Astrocyte of the cerebellum (primary cell): ENCODE results near the gene RELB.
A peak's percentile ranks its signal among the peaks of the same experiment; 100 is the strongest.

Experiments
- DNase-seq: peaks from one replicate; pipeline ENCODE4 v3.0.0-alpha.2; 2011; ENCODE audit warnings: low read depth
- H3K4me3 ChIP-seq: 2 replicates; pipeline ENCODE4 v1.5.1; 2011; ENCODE audit warnings: mild to moderate bottlenecking, low read depth, low read length, moderate library complexity
- CTCF ChIP-seq: IDR thresholded peaks from 2 replicates; pipeline ENCODE4 v1.5.1; 2012; ENCODE audit warnings: low read length, low read depth, moderate library complexity, mild to moderate bottlenecking; ENCODE audit errors: missing control alignments
- in situ Hi-C: cut with HindIII; loops from 2 replicates; pipeline ENCODE4 v1.10.0; 2017; ENCODE audit warnings: low sequenced_read_pairs

Gene RELB

DNA sequence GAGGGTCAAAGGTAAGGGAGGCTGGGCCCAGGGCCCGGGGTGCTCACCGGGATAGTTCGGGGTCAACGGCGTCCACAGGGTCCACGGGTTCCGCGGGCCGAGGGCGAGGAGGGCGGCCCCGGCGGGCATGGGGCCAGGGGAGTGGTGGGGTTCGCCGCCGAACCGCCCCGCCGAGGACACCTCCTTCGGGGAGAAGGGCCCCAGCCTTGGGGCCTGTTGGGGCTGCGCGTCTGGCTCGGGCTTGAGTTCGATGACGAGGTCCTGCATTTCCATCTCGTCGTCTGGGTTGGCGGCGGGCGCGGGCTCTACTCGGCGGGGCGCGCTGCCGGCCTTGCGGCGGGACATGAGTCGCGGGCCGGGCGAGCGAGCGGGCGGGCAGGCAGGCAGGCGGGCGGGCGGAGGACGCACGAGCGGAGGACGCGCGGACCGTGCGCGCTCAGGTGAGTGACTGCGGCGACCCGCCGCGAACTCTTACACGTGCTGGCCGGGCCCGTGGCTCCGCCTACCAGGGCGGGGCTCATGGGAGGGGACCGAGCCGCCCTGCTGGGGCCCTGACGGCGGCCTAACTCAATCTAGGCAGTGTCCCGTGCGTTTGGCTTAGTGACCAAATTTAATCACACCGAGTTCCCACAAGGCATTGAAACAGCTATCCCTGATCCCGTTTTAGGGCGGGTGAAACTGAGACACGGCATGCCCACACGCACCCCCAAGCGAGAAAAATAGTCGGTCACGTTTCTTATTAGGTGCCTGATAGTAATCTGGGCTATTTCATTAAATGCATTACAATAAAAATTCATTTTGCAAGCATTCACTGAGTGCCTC is 75.0 kb downstream of the RELB start, which contains the start of gene ZNF296:
Gene ZNF296 (minus strand): TSS at position 450 of the 822 bp plus-strand sequence. CDS start 105 bp downstream, at position 345.
- H3K4me3 ChIP-seq = peak within 1 kb of the TSS; percentile 39
- DNase-seq = no peak
- in situ Hi-C loops = no loop called here
- no peak for TF ChIP-seq CTCF

- DNase-seq = no peak
- peak overlapping the region; percentile 39 for H3K4me3 ChIP-seq
- no peak for TF ChIP-seq CTCF
- in situ Hi-C loops = no loop called here
Observed at GRCh38 chr19:45076851-45077730, 75.8 kb downstream of the RELB start.

DNA sequence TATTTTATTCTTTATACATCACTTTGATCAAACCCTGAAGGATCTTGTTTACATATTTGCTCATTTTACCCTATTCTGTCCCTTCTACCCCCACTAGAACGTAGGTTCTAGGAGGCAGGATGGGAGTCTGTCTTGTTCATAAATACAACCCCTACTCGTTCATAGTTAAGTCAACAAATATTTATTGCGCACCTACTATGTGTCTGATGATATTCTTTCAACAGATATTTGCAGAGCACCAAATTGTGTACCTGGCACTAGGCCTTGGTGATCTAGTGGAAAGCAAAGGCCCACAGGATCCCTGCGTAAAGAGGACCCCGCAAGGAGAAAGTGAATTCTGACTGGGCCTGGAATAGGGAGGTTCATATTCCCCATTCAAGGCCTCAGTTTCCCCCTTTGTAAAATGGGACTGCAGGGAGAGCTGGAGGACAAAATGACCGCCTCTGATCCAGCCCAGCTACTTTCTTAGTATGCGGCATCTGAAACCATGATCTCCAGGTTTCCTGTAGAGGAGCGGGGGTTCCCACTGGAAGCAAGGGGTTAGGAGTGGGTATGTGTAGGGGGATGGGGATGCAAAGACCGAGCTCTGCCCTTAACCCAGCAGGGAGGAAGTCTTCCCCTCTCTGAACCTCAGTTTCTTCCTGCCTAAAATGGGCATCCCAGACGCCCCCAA is 77.3 kb downstream of the RELB start:
- DNase-seq = no peak
- in situ Hi-C loops = no loop called here
- TF ChIP-seq CTCF = no peak
- peak overlapping the region; percentile 99 for H3K4me3 ChIP-seq

GRCh38 chr19:45079063-45079910 is 78.0 kb downstream of the RELB start, which contains the start of gene GEMIN7:
TSS of gene GEMIN7 (plus strand) at chr19:45079260. CDS start at chr19:45090115, 10,855 bp downstream.
- DNase-seq = no peak
- TF ChIP-seq CTCF = no peak
- peak within 1 kb of the TSS; percentile 99 for H3K4me3 ChIP-seq
- in situ Hi-C loops = no loop called here

- no peak for TF ChIP-seq CTCF
- no peak for DNase-seq
- in situ Hi-C loops = no loop called here
- peak overlapping the region; percentile 99 for H3K4me3 ChIP-seq
Observed at GRCh38 chr19:45079911-45080370, 78.7 kb downstream of the RELB start.
